22Rv1 (cell line): ENCODE measurements around the gene FERD3L.

Experiments used
- ZFX ChIP-seq: fragments of 450-650 bp; IDR thresholded peaks from 2 replicates; pipeline ENCODE4 v1.6.1; 2017; ENCODE audit warnings: antibody characterized with exemption, borderline replicate concordance
- TF ChIP-seq, protein P1 (sequence below): fragments of 450-650 bp; IDR thresholded peaks from 2 replicates; pipeline ENCODE4 v1.5.1; 2017; ENCODE audit warnings: mild to moderate bottlenecking

- TF ChIP-seq, protein P1, sequence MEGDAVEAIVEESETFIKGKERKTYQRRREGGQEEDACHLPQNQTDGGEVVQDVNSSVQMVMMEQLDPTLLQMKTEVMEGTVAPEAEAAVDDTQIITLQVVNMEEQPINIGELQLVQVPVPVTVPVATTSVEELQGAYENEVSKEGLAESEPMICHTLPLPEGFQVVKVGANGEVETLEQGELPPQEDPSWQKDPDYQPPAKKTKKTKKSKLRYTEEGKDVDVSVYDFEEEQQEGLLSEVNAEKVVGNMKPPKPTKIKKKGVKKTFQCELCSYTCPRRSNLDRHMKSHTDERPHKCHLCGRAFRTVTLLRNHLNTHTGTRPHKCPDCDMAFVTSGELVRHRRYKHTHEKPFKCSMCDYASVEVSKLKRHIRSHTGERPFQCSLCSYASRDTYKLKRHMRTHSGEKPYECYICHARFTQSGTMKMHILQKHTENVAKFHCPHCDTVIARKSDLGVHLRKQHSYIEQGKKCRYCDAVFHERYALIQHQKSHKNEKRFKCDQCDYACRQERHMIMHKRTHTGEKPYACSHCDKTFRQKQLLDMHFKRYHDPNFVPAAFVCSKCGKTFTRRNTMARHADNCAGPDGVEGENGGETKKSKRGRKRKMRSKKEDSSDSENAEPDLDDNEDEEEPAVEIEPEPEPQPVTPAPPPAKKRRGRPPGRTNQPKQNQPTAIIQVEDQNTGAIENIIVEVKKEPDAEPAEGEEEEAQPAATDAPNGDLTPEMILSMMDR = no peak
- no peak for TF ChIP-seq ZFX
Measured at GRCh38 chr7:19095353-19095860, 49.8 kb downstream of the FERD3L start.
